Endothelial cell (in vitro differentiated cells): Measurements from ENCODE around the gene ABCB9. TPM values are rescaled to one million over a fixed set of nuclear protein-coding genes. Genes with fewer than 3 reads are reported as not detected.
A peak's percentile ranks its signal among the peaks of the same experiment; 100 is the strongest.

Experiments
- DNase-seq: peaks from one replicate; pipeline ENCODE4 v3.0.0; 2021; ENCODE audit warnings: low spot score
- H3K27ac Mint-ChIP-seq: one replicate; pipeline ENCODE4 v1.8.0; 2021; ENCODE audit warnings: mixed read lengths, inconsistent platforms; ENCODE audit not compliant: unreplicated experiment
- H3K27me3 Mint-ChIP-seq: one replicate; pipeline ENCODE4 v1.8.0; 2021; ENCODE audit warnings: mild to moderate bottlenecking, moderate library complexity, mixed read lengths, inconsistent platforms; ENCODE audit not compliant: unreplicated experiment
- H3K36me3 Mint-ChIP-seq: one replicate; pipeline ENCODE4 v1.8.0; 2021; ENCODE audit warnings: mild to moderate bottlenecking, low read depth, mixed read lengths, inconsistent platforms; ENCODE audit not compliant: unreplicated experiment
- H3K4me1 Mint-ChIP-seq: one replicate; pipeline ENCODE4 v1.8.0; 2021; ENCODE audit warnings: mild to moderate bottlenecking, mixed read lengths, inconsistent platforms; ENCODE audit not compliant: unreplicated experiment
- H3K4me3 Mint-ChIP-seq: one replicate; pipeline ENCODE4 v1.8.0; 2021; ENCODE audit warnings: mild to moderate bottlenecking, mixed read lengths, inconsistent platforms; ENCODE audit not compliant: unreplicated experiment
- H3K9me3 Mint-ChIP-seq: one replicate; pipeline ENCODE4 v1.8.0; 2021; ENCODE audit warnings: mixed read lengths, inconsistent platforms; ENCODE audit not compliant: unreplicated experiment
- microRNA-seq: library from miRNA; unstranded; fragments of <30 nt; microRNA quantifications from one replicate; pipeline ENCODE4, GENCODE V29; 2020; ENCODE audit not compliant: unreplicated experiment
- total RNA-seq: library from RNA; stranded (reverse); fragmentation: NEBNext Ultra II Directional; extraction: Animal tissue kit (Norgen Biotek cat#: 25700); gene quantifications from one replicate; pipeline ENCODE4 v1.2.1, GENCODE V29; 2021; ENCODE audit not compliant: unreplicated experiment
- TF ChIP-seq, protein P1 (sequence below): fragments of 200-600 bp; sonication (generic); IDR thresholded peaks from one replicate; pipeline ENCODE4 v1.5.0; 2021; ENCODE audit warnings: antibody characterized with exemption; ENCODE audit not compliant: unreplicated experiment

ABCB9 gene
- total RNA-seq, 1 donor from 2014 or later = 10.9 TPM

DNA sequence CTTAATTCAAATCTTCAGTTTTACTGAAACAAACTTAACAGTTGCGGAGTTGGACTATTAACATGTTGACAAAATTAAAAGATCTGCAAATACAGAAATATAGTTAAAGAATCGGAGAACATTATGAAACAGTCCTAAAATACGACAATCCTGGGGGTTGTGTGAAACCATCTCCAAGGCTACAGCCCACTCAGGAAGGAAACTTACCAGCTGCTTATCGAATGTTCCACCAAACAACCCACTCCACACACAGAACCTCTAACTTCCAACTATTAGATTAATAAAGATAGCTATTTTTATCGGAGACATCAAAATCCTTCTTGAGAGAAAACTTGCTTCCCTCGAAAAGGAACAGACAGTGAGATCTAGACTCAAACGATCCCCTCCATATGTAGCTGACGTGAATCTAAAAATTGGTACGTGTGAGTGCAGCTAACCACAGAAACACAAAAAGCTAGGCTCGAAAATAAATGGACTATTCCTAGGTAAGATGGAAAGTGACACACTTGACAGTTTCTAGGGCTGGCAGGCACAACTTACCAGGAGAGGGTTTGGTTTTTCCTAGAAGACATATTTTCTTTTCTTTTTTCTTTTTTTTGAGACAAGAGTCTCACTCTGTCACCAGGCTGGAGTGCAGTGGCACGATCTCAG is 83.2 kb downstream of the ABCB9 start:
- Mint-ChIP-seq H3K27ac (no peak overlapping the region), H3K9me3 (no peaks in the 10 kb centered on the region), H3K4me1 (peaks cover 16% of the 10 kb centered on the region), H3K27me3 (peaks cover 5% of the 10 kb centered on the region), H3K4me3 (no peak overlapping the region), H3K36me3 (peaks cover 8% of the 10 kb centered on the region)
- no peak for DNase-seq
- TF ChIP-seq, protein P1, sequence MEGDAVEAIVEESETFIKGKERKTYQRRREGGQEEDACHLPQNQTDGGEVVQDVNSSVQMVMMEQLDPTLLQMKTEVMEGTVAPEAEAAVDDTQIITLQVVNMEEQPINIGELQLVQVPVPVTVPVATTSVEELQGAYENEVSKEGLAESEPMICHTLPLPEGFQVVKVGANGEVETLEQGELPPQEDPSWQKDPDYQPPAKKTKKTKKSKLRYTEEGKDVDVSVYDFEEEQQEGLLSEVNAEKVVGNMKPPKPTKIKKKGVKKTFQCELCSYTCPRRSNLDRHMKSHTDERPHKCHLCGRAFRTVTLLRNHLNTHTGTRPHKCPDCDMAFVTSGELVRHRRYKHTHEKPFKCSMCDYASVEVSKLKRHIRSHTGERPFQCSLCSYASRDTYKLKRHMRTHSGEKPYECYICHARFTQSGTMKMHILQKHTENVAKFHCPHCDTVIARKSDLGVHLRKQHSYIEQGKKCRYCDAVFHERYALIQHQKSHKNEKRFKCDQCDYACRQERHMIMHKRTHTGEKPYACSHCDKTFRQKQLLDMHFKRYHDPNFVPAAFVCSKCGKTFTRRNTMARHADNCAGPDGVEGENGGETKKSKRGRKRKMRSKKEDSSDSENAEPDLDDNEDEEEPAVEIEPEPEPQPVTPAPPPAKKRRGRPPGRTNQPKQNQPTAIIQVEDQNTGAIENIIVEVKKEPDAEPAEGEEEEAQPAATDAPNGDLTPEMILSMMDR = no peak

DNA sequence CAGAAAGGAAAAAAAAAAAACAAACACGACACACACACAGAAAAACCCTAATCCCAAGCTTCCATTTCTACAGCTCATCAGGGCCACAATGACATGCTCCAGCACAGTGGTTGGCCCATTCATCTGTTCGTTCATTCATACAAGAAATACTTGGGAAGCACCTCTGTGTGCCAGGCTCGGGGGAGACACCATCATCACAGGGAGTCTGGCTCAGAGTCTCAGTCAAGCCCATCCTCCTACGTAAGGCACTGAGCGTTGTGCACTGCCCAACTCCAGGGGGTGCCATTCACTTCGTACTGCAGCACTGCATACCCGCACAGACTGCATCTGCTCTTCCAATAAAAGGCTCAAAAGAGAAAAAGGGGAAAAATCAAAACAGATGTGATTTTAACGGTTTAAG is 85.6 kb downstream of the ABCB9 start:
- no peak overlapping the region for H3K27ac Mint-ChIP-seq
- TF ChIP-seq, protein P1 = no peak
- peak; percentile 49 for DNase-seq
- H3K36me3 Mint-ChIP-seq = peaks cover 9% of the 10 kb centered on the region
- H3K27me3 Mint-ChIP-seq = peaks cover 8% of the 10 kb centered on the region
- no peak overlapping the region for H3K4me3 Mint-ChIP-seq
- H3K9me3 Mint-ChIP-seq = no peaks in the 10 kb centered on the region
- H3K4me1 Mint-ChIP-seq = peaks cover 9% of the 10 kb centered on the region

DNA sequence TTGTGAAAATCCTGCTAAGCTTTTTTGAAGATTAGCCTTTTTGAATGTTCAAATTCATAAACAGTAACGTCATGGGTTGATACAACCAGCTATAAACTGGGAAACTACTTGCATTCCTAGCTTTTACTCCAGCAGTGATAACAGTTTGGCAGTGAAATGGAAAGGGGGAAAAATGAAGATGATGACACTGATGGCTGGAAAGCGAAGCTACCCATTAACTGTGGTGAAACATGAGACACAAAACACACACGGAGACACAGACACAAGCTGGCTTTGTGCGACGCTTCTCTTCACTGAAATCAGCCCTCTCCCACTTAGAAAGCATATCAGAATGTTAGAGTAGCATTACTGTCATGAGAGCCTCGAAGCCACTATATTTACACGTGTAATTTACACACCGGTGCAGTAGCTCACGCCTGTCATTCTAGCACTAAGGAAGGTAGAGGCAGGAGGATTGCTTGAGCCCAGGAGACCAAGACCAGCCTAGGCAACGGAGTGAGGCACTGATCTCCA is 86.1 kb downstream of the ABCB9 start:
- peaks cover 9% of the 10 kb centered on the region for H3K36me3 Mint-ChIP-seq
- peak overlapping the region; percentile 9 for H3K27ac Mint-ChIP-seq
- H3K4me1 Mint-ChIP-seq = peaks cover 9% of the 10 kb centered on the region
- peaks cover 8% of the 10 kb centered on the region for H3K27me3 Mint-ChIP-seq
- H3K4me3 Mint-ChIP-seq = no peak overlapping the region
- no peak for DNase-seq
- H3K9me3 Mint-ChIP-seq = no peaks in the 10 kb centered on the region
- TF ChIP-seq, protein P1 = no peak

Small RNA genes lying within 50 kb of the gene (microRNA-seq; reads per million reads assigned to microRNA genes)
- gene MIR4304 = not detected

Other genes with a start within 250 kb of the ABCB9 start
- gene HCAR3, start 249.7 kb downstream of the ABCB9 start, total RNA-seq = not detected
- 0.13 TPM for gene HCAR1, start 235.6 kb downstream of the ABCB9 start, total RNA-seq
- 79.7 TPM for gene DENR, start 213.6 kb downstream of the ABCB9 start, total RNA-seq
- 0.87 TPM for gene CCDC62, start 191.9 kb downstream of the ABCB9 start, total RNA-seq
- 117 TPM for gene HIP1R, start 131.0 kb downstream of the ABCB9 start, total RNA-seq
- gene VPS37B, start 70.3 kb downstream of the ABCB9 start, total RNA-seq = 13.8 TPM
- gene OGFOD2, start 8.8 kb upstream of the ABCB9 start, total RNA-seq = 10.4 TPM
- gene ARL6IP4, start 14.2 kb upstream of the ABCB9 start, total RNA-seq = 151 TPM
- 14.3 TPM for gene PITPNM2, start 184.6 kb upstream of the ABCB9 start, total RNA-seq